GM12891 (cell line): ENCODE data around the gene LTV1.

Experiments
- POLR2A ChIP-seq: IDR thresholded peaks from 2 replicates; pipeline ENCODE4 v1.6.1; 2011; ENCODE audit warnings: low read depth, low read length, control low read depth
- POLR2AphosphoS5 ChIP-seq: IDR thresholded peaks from 2 replicates; pipeline ENCODE4 v1.6.1; 2011; ENCODE audit warnings: low read depth, low read length, control low read depth
- POU2F2 ChIP-seq: IDR thresholded peaks from 2 replicates; pipeline ENCODE4 v1.6.1; 2011; ENCODE audit warnings: low read depth, mild to moderate bottlenecking, control low read depth, low read length, moderate library complexity
- TAF1 ChIP-seq: IDR thresholded peaks from 2 replicates; pipeline ENCODE4 v1.6.1; 2011; ENCODE audit warnings: low read depth, low read length, control low read depth

GRCh38 chr6:143885116-143885515 lies 42.0 kb downstream of the LTV1 start:
- TF ChIP-seq POLR2A (no peak), POU2F2 (no peak), TAF1 (no peak), POLR2AphosphoS5 (no peak)
